ENCODE results near the gene PPL. TPM values are rescaled to one million over a fixed set of nuclear protein-coding genes. Genes with fewer than 3 reads are reported as not detected.

Gene PPL
- total and polyA plus RNA-seq, 2 of the 13 experiments (the other 11 are each of a cell fraction or from before 2014, with no cell fraction given), result 5.7 to 6.6 TPM

GRCh38 chr16:4947722-4948503, 11.0 kb upstream of the PPL start (continued):
- TF ChIP-seq MYPOP (CRISPR knock-in tag; IDR thresholded peaks at IDR 0.05) (no peak), ZNF572 (CRISPR knock-in tag; IDR thresholded peaks at IDR 0.05) (no peak), FOXK1 (CRISPR knock-in tag; IDR thresholded peaks at IDR 0.05; ENCODE audit: borderline replicate concordance, low read depth) (0 out of 2 replicates have a peak, but pooled peaks have one; percentile 14), TFDP2 (CRISPR knock-in tag; IDR thresholded peaks at IDR 0.05) (peak; percentile 60), MEIS1 (CRISPR knock-in tag; IDR thresholded peaks at IDR 0.05; ENCODE audit: borderline replicate concordance) (0 out of 2 replicates have a peak, but pooled peaks have one; percentile 62), ZNF672 (CRISPR knock-in tag; IDR thresholded peaks at IDR 0.05) (no peak), ZNF619 (CRISPR knock-in tag; IDR thresholded peaks at IDR 0.05) (no peak), MAZ (IDR thresholded peaks at IDR 0.05; ENCODE audit: borderline replicate concordance, low read depth, low read length) (peak; percentile 69; the same call in 1 of the 2 replicates), MAZ (CRISPR knock-in tag; IDR thresholded peaks at IDR 0.05; ENCODE audit: low read depth) (peak; percentile 74; the same call in 1 of the 2 replicates), ZNF768 (CRISPR knock-in tag; IDR thresholded peaks at IDR 0.05) (peak; percentile 63), ZIK1 (CRISPR knock-in tag; IDR thresholded peaks at IDR 0.05; ENCODE audit: borderline replicate concordance, low read depth) (no peak), HMGXB3 (CRISPR knock-in tag; IDR thresholded peaks at IDR 0.05; ENCODE audit: borderline replicate concordance) (0 out of 2 replicates have a peak, but pooled peaks have one; percentile 21), SRY (CRISPR knock-in tag; IDR thresholded peaks at IDR 0.05) (peak; percentile 54; the same call in 1 of the 2 replicates), KDM5B (CRISPR knock-in tag; IDR thresholded peaks at IDR 0.05; ENCODE audit: borderline replicate concordance) (peak; percentile 53; the same call in 1 of the 2 replicates), POLR2AphosphoS5 (IDR thresholded peaks at IDR 0.05; ENCODE audit: low read depth, low read length) (peak; percentile 37; the same call in 1 of the 2 replicates), SKIL (CRISPR knock-in tag; IDR thresholded peaks at IDR 0.05; ENCODE audit: borderline replicate concordance) (0 out of 2 replicates have a peak, but pooled peaks have one; percentile 27)

Data from HepG2 (cell line).